Pancreas (tissue), 10 donors: ENCODE data around the gene AANAT. TPM values are rescaled to one million over a fixed set of nuclear protein-coding genes. Genes with fewer than 3 reads are reported as not detected.
A peak's percentile ranks its signal among the peaks of the same experiment; 100 is the strongest.

Source experiments
- ATAC-seq, 4 donors: fragments of 200-7000 bp; cut with Tn5 transposase; one replicate each; pipeline versions ENCODE4 v1.8.0 to v1.9.1; 2020; ENCODE audit warnings: mild to moderate bottlenecking in 4 of 4, moderate library complexity in 4 of 4
- DNase-seq, 6 donors: peaks; one replicate each; pipeline ENCODE4 v3.0.0-alpha.2; 2020
- FAIRE-seq: peaks from 2 replicates; lab custom pipeline; 2012; peaks lifted over from hg19 to GRCh38; lab: Jason Lieb, UNC
- H3K27ac ChIP-seq, 4 donors: fragments of 200-600 bp; sonication (generic); 1 replicate in 3 of 4; 2 replicates in 1 of 4; pipeline versions ENCODE4 v1.5.0 to v1.8.0; 2020
- H3K27me3 ChIP-seq, 4 donors: fragments of 200-600 bp; one replicate each; pipeline ENCODE4 v1.8.0; 2021
- H3K36me3 ChIP-seq, 3 donors: fragments of 200-600 bp; sonication (generic) in 1 of 3; one replicate each; pipeline versions ENCODE4 v1.5.0 to v1.8.0; 2020 to 2021
- H3K4me1 ChIP-seq, 3 donors: fragments of 200-600 bp; one replicate each; pipeline ENCODE4 v1.8.0; 2021
- H3K4me3 ChIP-seq, 4 donors: fragments of 200-600 bp; sonication (generic) in 2 of 4; one replicate each; pipeline versions ENCODE4 v1.5.0 to v1.8.0; 2020 to 2021
- H3K9me3 ChIP-seq, 4 donors: fragments of 200-600 bp; one replicate each; pipeline ENCODE4 v1.8.0; 2021
- WGBS, 2 donors: extraction: QIAGEN DNeasy Blood & Tissue Kit; methylation state at CpG; one replicate each; pipeline ENCODE4 v1.1.7; 2013; 5-methylcytosine and 5-hydroxymethylcytosine counted together
- intact Hi-C, 3 donors: fragments of 100-400 bp; cut with DNase I; formaldehyde crosslinking; loops; one replicate each; pipeline versions ENCODE4 v1.11.1 to v1.14.2; 2022
- polyA plus RNA-seq, 2 donors: library from polyadenylated mRNA; stranded (reverse); fragments of 200-250 nt; gene quantifications; one replicate each; pipeline ENCODE4 v1.2.3, GENCODE V29; 2013
- total RNA-seq, 6 donors: library from RNA; stranded (reverse); fragmentation: NEBNext Ultra II Directional in 4 of 6; extraction: Animal tissue kit (Norgen Biotek cat#: 25700) in 4 of 6; gene quantifications; one replicate each; pipeline versions ENCODE4 v1.2.1 to v1.2.4, GENCODE V29; 2021 to 2023
- TF ChIP-seq, protein P1 (sequence below), 4 donors: fragments of 200-600 bp; sonication (generic) in 3 of 4; IDR thresholded peaks; one replicate each; pipeline versions ENCODE4 v1.5.0 to v1.8.0; 2021; ENCODE audit warnings: antibody characterized with exemption in 4 of 4
- donor health status: healthy with polysubstance abuse.
- donor health status: DM: no; HTN: no; CAD: no; lungs with moderate emphysema.
- donor health status: DM: no; HTN: no; CAD: no.
- donor health status: control.
- donor health status: control.
- donor health status: Bipolar disorder and iron deficiency.
- donor health status: DM: yes; HTN: yes; CAD: no.
- donor health status: DM: no; HTN: no; CAD: no.
- donor health status: DM: no; HTN: no; CAD: no.
- donor health status: DM: yes; HTN: yes; CAD: no.

The AANAT gene
- total and polyA plus RNA-seq, 8 donors = 0.16 to 0.23 TPM; not detected in 6

DNA sequence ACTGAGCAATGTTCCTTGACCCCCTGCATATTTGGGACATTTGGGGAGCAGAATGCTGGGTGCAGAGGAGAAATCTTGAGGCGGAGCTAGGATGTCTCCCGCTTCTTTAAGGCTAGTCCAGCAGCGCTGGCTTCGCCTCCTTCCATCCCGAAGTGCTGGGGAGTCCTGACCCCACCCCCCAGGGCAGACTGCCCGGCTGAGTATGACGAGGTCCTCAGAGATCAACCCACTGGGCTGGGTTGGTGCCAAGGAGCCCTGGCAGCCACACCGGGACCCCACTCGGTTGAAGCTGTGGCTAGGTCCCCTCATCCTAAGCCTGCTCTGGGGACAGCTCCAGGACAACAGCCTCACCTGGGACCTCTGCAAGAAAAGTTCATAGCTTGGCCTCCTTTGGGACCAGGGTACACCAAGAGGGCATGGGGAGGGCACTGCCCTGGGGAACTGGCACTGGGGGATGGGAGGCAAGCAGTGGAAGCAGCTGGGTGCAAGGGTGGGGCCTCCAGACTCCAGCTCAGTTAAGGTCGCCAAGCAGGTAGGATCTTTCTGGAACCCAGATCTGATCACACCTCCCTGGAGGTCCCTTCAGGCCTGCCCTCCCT, 22.8 kb downstream of the AANAT start:
- peak in 2 of 6 donors; percentile 44 to 62 for DNase-seq
- Histone ChIP-seq H3K4me1 (no peaks in the 10 kb centered on the region), H3K27ac (no peak overlapping the region), H3K4me3 (no peak overlapping the region), H3K27me3 (no peaks in the 10 kb centered on the region), H3K9me3 (no peaks in the 10 kb centered on the region), H3K36me3 (no peaks in the 10 kb centered on the region)
- TF ChIP-seq, protein P1, sequence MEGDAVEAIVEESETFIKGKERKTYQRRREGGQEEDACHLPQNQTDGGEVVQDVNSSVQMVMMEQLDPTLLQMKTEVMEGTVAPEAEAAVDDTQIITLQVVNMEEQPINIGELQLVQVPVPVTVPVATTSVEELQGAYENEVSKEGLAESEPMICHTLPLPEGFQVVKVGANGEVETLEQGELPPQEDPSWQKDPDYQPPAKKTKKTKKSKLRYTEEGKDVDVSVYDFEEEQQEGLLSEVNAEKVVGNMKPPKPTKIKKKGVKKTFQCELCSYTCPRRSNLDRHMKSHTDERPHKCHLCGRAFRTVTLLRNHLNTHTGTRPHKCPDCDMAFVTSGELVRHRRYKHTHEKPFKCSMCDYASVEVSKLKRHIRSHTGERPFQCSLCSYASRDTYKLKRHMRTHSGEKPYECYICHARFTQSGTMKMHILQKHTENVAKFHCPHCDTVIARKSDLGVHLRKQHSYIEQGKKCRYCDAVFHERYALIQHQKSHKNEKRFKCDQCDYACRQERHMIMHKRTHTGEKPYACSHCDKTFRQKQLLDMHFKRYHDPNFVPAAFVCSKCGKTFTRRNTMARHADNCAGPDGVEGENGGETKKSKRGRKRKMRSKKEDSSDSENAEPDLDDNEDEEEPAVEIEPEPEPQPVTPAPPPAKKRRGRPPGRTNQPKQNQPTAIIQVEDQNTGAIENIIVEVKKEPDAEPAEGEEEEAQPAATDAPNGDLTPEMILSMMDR (IDR thresholded peaks at IDR 0.05) = no peak
- ATAC-seq = no peak
- intact Hi-C loops = no loop called here
- WGBS, 2 donors = 68 to 72% methylated on average over 10 of the region's 10 CpGs
- FAIRE-seq = no peak

DNA sequence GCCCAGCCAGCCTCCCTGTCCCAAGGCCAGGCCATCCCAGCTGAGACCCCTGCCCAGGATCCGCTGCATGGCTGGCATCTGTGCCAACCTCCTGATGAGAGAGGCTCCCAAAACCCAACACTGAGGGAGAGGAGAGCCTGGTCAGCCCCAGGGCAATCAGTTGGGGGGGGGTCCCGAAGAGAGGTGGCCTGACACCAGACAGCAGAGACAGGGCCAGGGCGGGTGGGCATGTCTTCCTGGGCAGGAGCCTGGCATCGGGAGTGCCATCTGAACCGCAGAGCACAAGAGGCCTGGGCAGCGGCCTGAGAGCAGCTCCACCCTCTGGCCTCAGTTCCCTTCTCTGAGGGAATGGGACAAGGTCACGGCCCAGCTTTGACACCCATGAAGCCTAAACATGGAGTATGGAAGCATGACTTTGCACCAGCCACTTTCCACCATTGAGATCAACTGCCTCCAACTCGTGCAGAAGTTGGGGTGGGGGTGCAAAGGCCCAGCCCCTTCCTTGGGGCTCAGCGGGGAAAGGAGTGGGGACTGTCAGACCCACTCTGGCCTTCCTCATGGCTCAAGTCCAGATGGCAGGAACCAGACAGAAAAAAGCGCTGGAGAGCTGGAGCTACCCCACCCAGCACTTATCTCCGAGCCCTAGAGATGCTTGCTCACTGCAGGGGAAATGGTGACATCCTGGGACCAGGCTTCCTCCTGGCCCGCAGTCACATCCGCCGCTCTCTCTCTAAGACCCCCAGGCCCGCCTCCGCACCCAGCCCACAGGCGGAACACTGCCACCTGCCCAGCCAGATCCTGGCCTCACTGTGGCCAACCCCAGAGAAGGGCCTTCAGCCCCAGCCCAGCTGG, 24.1 kb downstream of the AANAT start:
- ATAC-seq (peak in 2 of 4 donors; percentile 3), DNase-seq (peak in 2 of 6 donors; percentile 22 to 54), FAIRE-seq (no peak)
- no peaks in the 10 kb centered on the region for H3K36me3 ChIP-seq
- 88 to 91% methylated on average over 17 of the region's 17 CpGs for WGBS, 2 donors
- H3K27me3 ChIP-seq = no peaks in the 10 kb centered on the region
- no peaks in the 10 kb centered on the region for H3K9me3 ChIP-seq
- intact Hi-C loops = no loop called here
- H3K4me3 ChIP-seq = no peak overlapping the region
- TF ChIP-seq, protein P1 (IDR thresholded peaks at IDR 0.05) = no peak
- no peaks in the 10 kb centered on the region for H3K4me1 ChIP-seq
- peak overlapping the region in 2 of 4 donors; percentile 63 to 80 for H3K27ac ChIP-seq

GRCh38 chr17:76492123-76492988, 25.0 kb downstream of the AANAT start:
- Histone ChIP-seq H3K36me3 (no peaks in the 10 kb centered on the region), H3K4me3 (peak overlapping the region in 1 of 4 donors; percentile 5), H3K4me1 (peaks cover 3 to 4% (median 3%) of the 10 kb centered on the region in 3 donors), H3K27me3 (no peaks in the 10 kb centered on the region), H3K9me3 (no peaks in the 10 kb centered on the region), H3K27ac (peak overlapping the region in 3 of 4 donors; percentile 17 to 80 (median 63))
- WGBS, 2 donors = 73 to 78% methylated on average over 11 of the region's 11 CpGs
- DNase-seq (peak in 2 of 6 donors; percentile 16 to 71), FAIRE-seq (no peak), ATAC-seq (peak in 3 of 4 donors; percentile 11 to 25 (median 16))
- intact Hi-C loops = no loop called here
- TF ChIP-seq, protein P1 (IDR thresholded peaks at IDR 0.05) = no peak

DNA sequence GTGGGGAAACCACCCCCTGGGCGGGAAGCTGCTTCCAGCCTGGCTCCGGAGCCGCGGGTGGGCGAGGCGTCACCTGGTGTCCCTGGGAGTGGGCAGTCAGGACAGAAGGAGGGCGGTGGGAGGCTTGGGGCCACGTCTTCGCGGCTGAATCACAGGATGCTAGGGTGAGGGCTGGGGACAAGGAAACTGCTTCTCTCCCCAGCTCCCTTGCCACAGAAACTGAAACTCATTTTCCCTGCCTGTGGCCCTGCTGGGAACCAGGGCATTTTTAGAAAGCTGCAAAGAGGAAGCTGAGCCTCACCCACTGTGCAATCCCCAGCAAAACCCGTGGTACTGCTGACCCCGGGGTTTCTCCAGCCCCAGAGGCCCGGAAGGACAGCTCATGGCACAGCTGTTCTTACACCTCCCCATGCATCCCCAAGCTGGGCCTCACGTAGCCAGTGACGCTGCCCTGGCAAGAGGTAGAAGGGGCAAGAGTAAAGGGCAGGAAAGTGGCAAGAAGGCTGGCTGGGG, 25.6 kb downstream of the AANAT start:
- no peaks in the 10 kb centered on the region for H3K9me3 ChIP-seq
- 50 to 59% methylated on average over 15 of the region's 15 CpGs for WGBS, 2 donors
- peak overlapping the region in 1 of 4 donors; percentile 5 for H3K4me3 ChIP-seq
- ATAC-seq (peak in 3 of 4 donors; percentile 10 to 59 (median 53)), DNase-seq (peak in 2 of 6 donors; percentile 27 to 66), FAIRE-seq (no peak)
- intact Hi-C loops = no loop called here
- peaks cover 9 to 10% (median 9%) of the 10 kb centered on the region in 3 donors for H3K4me1 ChIP-seq
- TF ChIP-seq, protein P1 (IDR thresholded peaks at IDR 0.05) = no peak
- H3K27ac ChIP-seq = peak overlapping the region in 3 of 4 donors; percentile 17 to 80 (median 63)
- H3K36me3 ChIP-seq = no peaks in the 10 kb centered on the region
- H3K27me3 ChIP-seq = no peaks in the 10 kb centered on the region
